Iris pigment epithelial cell (primary cell): ENCODE measurements around the gene TRPM5.

ENCODE experiments used
- DNase-seq: peaks from one replicate; pipeline ENCODE4 v3.0.0-alpha.2; 2011; ENCODE audit warnings: low read depth

TRPM5 gene

DNA sequence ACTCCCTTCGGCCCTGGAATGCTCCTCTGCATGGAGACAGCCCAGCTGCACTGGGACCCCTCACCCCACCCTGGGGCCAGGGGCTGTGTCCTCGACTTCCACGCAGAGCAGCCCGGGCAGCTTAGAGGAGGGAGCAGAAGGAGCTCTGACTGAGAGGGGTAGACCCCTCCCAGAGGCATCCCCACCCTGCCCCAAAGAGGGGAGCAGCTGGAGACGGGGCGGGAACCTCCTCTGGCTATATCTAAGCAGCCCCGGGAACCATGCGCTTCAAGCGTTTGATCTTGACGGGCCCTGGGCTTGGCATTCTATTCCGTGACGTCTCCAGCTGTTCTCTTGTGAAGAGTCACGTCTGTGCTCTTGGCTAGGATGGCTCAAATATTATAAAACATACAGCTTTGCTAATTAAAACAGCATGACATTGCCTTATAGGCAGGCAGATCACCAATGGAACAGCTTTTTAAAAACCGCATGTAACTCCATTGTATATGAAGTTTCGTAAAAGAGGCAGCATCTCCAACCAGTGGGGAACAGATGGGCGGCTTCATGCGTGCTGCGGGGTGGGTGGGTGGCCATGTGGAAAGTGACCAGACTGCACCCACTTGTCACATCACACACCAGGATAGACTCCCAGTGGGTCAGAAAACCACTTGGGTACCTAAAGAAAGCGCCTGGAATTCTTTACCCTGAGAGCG lies 8.2 kb upstream of the TRPM5 start:
- no peak for DNase-seq

DNA sequence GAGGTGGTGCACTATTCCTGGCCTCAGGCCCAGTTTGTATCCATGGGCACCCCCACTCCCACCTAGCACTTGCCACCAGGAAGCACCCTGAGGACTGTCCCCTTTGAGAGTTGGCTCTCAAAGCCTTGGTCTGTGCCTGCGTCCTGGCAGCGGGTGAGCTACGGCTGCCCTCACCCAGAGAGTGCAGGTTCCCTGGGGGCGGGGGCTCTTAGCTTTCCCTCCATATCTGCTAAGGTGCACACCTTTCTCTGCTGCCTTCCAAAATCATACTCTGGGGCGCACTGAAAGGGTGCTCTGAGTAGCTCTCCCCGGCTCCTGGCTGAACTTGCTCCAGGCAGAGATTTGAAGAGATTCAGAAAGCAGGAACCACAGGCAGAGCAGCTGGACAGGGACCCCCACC lies 7.6 kb upstream of the TRPM5 start:
- no peak for DNase-seq

DNA sequence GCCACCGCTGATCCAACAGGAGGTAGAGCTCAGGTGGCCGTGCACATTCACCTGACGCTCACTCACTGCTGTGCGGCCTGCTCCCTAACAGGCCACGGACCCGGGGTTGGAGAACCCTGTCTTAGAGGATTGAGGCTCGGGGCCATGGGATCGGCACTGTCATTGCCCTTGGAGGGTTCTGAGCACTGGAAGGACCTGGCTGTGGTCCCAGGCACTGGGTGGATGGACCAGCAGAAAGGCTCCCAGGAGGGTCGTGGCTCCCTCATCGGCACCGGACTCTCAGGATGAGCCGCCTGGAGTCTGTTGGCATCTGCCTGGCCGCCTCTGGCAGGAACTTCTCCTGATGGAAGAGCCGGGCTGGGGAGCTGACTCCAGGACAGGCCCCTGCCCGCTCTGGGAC lies 7.0 kb upstream of the TRPM5 start:
- DNase-seq = no peak

DNA sequence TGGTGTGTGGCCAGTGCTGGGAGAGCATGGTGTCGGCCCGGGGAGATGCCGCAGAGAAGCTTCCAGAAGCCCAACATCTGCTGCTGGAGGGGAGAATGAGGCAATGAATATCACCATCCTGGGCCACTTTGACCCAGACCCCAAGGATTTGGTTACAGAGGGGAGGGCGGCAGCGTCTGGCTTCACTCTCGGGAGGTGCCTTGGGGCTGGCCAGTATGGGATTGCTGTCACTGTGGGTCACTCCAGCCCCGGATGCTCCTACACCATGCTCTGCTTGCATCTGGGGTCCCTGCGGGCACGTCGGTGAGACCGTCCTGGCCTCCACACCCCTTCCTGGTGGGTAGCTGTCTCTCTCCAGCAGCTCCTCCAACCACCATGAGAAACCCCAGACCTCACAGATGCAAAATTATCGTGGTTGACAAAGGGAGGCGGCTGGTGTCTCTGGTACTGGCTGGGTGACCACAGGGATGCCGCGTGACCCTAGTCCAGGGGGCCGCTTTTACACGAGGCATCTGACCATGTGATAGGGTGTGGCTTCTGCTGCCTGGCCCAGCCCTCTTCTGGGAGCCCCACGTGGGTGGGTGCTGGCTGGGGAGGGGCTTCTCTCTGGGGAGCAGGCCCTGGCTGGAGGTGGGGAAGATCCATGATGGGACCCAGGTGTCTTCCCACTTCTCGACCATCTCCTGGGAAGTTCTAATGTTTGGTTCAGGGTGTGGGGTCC lies 6.2 kb upstream of the TRPM5 start:
- DNase-seq = no peak

DNA sequence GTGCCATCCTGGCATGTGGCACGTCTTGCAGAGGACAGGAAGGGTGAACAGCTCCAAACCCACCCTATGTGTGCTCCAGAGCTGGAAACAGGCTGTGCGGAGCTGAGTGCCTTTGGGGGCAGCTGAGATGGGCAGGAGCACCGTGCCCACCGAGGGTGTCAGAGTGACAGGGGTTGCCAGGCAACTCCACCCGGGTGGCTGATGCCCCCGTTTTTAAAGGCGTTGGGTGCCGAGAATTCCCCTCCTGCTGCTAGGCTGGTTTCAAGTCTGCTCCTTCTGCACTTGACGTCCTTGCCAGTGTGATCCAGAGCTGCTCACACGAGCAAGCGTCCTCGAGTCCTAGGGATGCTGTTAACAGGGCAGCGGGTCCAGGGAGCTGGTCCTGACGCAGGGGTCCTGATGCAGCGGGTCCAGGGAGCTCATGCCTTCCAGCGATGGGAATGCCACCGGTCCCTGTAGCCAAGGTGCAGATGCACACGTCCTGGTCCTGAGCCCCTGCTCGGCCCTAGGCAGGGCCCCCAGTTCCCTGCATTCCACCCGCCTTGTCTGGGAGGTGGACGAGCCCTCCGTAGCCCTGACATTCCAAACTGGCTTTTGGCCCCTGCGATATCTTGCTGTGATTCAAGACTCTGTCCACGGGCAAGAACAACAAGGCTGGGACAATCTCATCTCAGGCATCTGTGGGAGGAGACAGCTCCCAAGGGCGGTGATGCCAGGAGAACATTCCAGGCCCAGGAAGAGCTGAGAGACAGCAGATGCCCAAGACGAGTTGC lies 5.4 kb upstream of the TRPM5 start:
- no peak for DNase-seq

DNA sequence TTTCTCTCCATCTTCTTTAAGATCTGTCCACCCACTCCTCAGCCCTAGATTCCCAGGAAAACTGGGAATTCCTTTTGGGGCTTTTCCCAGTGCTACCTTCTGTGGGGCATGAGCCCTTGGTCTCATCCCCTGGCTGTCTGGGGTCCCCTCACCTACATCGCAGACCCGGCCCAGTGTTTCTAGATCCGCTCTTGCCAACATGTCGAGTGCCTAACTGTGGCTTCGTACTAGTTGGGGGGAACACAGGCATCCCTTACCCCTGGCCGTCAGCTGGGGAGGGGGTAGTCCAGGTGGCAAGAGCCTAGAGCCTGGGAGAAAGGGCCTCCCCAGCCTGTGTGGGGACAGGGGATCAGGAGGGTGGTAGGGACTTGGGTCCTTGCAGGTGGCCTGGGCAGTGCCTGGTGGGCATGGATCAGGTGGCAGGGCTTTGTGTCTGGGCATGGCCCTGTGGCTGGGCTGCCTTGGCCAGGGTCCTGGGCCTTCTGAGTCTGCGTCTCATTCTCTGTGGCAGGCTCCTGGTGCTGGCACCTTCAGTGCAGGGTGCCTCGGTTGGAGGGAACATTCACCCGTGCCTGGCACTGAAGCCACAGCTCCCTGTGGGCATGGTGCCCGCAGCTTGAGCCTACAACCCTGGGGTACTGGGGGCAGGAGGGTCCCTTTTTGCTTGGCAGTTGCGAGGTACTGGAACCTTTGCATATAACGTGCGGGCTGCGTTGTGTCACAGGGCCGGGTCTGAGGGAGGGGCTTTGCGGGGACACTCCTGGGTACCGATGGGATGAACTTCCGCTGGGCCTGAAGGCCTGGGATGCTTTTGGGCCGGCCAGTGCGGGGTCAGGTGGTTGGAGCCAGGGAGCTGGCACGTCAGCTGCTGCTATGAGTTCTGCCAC lies 4.6 kb upstream of the TRPM5 start:
- DNase-seq = no peak

DNA sequence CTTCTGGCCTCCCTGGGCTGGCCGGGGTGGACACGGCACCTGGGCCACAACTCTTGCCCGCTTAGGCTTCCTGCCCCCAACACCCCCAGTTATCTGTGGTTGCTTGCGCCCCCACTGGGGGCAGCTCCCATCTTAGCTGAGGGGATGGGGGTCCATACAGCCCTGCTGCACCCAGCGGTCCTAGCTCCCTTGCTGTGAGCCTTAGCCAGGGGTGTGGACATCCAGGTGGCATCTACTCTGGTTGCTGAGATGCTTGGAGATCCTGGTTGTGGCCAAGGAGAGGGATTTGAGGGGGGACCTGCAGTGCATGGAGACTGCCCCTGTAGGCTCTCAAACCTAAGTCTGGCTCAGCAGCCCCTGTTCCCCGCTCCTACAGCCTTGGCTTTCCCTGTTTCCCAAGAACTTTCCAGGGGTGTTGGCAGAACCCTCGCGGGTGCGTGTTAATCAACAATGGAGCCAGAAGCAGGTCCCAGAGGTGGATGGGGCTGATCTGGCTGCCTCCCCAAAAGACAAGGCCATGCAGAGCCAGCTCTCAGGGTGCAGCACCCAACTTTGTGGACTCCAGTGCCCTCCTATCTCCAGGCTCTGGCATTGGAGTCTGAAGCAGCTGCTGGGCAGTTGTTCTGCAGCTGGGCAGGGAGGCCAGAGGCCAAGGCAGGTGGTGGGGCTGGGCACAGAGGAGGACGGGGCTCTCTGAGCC lies 3.8 kb upstream of the TRPM5 start:
- DNase-seq = no peak

DNA sequence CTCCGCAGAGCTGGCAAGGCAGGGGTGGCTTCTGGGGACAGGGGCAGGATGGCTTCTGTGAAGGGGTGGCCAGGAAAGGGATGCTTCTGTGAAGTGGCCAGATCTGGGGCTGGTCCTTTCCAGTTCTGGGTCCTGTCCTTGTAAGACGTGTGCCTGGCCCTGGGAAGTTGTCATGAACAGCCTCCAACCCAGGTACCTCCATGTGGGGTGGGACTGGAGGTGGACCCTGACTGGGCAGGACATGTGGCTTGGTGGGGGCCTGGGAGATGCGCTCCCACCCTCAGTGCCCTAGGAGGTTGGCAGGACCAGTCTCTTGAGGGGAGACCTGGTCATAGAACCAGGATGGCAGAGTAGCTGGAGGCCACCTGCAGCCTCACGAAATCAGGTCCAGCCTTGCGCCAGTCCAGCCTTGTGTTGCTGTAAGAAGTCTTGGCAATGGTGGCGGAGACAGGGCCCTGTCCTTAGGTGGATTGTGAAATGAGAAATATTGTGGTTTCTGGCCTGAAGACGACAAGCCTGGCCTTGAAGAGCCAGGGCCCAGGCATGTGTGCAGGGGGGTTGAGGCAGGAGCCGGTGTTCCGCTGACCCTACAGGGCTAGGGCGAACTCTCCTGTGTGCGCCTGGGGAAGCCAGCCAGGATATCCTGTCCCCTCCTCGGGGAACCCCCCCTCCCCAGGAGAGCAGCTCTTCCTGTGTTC lies 3.1 kb upstream of the TRPM5 start:
- no peak for DNase-seq

DNA sequence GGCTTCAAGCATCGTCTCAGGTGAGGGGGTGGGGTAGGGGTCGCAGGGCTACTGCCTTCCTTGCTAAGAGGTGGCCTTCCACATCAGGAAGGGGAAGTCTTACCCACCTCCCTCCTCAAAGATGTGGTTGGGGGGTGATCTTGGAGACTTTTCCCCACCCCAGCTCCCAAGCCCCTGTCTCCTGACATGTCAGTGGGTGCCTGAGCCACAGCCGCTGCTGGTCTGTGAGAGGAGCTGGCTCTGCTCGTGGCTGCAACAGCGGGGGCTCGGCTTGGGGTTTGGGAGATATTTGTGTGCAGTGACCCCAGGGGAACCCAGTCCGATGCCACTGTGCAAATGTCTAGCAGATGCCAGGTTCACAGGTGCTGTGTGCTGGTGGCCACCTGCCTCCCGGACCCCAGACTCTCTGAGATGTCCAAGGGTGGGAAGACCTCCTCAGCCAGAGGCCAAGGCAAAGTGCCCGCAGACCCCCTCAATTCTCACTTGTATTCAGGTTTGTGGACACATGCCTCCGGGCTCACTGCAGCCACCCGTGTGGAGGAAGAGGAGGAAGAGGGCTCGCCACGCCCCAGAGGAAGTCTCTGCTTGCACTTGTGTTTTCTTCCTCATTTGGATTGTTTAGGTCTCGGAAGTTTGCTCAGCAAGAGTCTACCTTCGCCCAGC lies 2.4 kb upstream of the TRPM5 start:
- DNase-seq = no peak

DNA sequence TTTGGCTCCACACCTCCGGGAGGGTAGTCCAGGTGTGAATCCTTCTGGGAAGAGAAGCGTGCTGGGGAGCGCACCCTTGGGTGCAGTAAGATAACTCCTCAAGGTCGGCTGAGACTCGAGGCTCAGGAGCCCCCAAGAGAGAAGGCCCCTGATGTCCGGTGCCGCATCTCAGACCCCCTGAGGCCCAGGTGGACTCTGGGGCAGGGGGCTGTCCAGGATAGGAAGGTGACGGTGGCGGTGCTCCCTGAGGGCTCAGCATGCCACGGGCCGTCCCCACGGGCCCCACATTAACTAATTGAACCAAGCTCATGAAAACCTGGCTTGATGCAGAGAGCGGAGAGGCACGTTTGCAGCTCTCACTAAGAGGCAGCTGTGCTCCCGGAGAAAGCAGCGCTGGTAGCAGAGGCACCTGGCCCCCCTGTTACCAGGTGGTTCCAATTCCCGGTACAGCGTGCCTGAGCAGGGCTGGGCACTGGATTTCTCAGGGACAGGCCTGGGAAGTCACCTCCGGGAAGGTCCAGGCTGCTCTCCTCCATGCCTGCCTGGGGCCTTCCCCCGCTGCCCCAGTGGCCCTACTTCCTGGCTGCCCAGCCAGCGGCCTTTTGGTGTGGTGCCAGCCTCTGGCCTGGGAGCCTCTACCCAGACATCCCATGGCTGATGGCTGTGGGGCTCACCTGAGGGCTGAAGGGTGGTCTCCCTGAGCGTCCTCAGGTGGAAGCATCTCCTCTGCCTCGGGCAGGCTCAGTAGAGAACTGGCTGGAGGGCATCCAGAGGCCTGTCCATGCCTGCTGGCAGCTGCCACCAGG lies 1.6 kb upstream of the TRPM5 start:
- no peak for DNase-seq

DNA sequence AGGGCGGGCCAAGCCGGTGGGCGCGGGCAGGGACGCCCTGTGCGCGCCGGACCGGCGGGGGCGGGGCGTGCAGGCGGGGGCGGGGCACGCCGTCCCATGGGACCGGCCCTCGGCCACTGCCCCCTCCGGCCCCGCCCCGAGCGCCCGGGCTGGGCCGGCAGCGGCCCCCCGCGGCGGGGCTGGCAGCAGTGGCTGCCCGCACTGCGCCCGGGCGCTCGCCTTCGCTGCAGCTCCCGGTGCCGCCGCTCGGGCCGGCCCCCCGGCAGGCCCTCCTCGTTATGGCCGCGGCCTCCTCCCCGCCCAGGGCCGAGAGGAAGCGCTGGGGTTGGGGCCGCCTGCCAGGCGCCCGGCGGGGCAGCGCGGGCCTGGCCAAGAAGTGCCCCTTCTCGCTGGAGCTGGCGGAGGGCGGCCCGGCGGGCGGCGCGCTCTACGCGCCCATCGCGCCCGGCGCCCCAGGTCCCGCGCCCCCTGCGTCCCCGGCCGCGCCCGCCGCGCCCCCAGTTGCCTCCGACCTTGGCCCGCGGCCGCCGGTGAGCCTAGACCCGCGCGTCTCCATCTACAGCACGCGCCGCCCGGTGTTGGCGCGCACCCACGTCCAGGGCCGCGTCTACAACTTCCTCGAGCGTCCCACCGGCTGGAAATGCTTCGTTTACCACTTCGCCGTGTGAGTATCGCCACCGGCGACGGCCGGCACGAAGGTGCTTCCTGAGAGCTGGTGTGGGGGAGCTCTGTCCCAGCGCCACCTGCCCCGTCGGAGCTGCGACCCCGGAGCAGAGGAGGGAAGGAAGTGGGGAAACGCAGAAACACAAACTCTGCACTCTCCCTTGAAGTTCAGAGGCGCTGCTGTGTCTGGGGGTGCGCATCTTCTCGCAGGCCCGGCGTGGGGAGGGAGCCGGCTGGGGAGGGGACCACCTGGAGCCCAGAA lies 769 bp upstream of the TRPM5 start, which contains the start of gene KCNQ1:
Gene KCNQ1 (plus strand): TSS at position 188 of the 925 bp plus-strand sequence. CDS start 91 bp downstream, at position 279.
- no peak for DNase-seq

DNA sequence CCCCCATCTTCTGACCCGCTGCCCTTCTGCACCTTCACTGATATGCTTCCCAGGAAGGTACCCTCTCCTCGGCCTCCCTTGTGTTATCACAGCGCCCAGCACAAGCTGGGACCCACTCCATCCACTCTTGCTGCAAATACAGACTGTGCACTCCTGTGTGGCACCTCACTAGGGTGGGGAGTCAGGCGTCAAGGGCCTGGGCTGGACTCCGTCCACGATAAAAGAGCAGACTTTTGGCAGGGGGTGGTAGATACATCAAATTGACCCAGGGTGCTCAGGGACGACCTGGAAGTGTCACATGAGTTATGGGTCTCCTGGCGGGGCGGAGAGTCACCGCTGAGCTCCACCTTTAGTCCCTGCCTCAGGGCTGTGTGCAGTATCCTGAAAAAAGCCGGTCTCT lies 908 bp downstream of the TRPM5 start:
- DNase-seq = no peak

DNA sequence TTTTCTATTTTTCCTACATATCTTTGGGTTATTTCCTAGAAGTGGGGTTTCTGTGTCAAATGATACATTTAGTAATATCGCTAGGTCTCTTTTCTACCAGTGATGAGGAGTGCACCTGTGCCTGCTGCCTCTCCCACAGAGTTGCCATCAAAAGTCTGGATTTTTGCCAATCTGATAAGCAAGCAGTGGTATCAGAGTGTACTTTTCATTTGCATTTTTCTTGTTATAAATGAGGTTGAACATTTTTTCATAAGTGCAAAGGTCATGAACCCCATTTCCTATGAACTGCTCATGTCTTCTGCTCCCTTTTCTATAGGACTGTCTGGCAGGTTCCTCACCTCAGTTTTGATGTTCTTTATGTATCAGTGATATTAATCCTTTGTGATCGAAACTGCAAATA lies 1.7 kb downstream of the TRPM5 start:
- DNase-seq = no peak

DNA sequence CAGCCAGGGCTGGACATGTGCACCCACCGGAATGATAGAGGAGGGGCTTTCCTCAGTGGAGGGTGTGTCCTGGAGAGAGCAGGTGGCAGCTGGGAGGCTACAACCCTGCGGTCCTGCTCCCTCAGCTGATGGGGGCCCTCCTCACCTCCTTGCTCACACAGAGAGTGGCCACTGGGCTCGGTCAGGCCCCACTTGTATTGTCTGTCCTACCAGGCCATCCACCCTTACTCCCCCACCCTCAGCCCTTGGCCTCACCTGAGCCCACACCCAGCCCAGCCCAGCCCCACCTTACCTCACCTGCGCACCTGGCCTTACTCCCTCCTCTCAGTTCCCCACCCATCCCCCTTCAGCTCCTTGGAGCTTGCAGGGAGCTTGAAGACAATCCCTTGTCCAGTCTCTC lies 3.1 kb downstream of the TRPM5 start:
- DNase-seq = no peak

DNA sequence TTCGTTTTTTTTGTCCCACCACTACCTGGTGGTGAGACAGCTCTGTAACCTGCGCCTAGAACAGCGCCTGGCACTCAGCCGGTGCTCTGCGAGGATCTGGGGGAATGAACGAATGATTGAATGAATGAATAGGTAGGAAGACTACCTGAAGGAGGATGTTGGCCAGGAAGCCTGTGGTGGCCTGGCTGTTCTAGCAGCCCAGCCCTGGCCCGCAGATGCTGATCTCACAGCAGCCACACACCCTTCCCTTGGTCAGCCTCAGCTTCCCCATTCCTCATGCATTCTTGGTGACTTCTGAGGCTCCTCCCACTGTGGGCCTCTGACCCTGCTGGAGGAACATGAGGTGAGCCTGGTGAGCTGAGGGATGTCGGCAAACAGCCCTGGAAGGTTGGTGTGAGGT lies 3.7 kb downstream of the TRPM5 start:
- no peak for DNase-seq

DNA sequence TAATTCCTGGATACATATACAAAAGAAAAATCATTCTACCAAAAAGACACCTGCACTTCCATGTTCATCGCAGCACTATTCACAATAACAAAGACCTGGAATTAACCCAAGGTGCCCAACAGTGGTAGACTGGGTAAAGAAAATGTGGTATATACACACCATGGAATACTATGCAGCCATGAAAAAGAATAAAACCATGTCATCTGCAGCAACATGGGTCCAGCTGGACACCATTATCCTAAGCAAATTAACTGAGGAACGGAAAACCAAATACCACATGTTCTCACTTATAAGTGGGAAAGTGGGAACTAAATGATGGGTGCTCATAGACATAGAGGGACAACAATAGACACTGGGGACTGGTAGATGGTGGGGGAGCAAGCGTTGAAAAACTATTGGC lies 4.5 kb downstream of the TRPM5 start:
- DNase-seq = no peak

DNA sequence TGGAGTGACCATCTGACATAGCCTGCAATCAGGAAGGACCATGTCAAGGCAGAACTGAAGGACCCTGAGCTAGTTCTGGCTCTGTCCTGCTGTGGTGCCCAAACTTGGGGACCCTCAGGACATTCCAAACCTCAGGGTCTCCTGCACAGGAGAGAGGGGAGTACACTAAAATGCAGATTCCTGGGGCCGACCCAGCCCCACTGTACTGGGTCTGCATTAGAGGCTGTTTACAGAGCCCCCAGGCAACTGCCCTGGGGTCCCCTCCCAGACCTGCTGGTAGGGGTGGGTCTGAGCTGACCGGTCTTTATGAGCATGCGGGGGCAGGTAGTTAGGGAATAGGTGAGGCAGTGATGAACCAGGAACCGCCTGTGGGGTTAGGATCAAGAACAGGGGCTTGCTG lies 6.8 kb downstream of the TRPM5 start:
- no peak for DNase-seq

DNA sequence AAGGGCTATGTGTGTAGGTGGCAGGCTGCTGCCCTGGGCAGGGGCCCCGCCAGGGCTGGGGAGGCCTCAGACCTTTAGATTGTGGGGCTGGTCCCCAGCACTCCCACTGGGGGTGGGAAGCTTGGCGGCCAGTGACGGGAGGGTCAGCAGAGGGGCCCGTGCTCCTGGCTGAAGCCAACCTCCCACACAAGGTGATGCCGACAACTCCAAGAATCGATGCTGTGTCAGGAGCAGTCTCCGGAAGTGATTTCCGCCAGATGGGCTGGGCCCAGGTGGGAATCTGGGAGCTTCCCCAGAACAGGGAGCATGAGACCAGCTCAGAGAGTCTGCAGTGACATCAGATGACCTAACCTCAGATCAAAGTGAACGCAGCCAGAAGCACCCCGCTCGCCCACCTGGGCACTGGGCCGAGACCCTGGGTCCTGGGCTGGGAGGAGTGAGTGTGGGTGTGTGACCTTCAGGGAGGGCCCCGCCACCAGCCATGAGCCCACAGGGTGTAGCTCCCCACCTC lies 7.7 kb downstream of the TRPM5 start:
- DNase-seq = no peak
